GM18505 (cell line): ENCODE measurements around the gene CSPG4.

Experiments
- ATAC-seq: cut with Tn5 transposase; IDR thresholded peaks from one replicate; pipeline ENCODE4 v1.9.1; 2021; ENCODE audit not compliant: unreplicated experiment
- POLR2A ChIP-seq: IDR thresholded peaks from 4 replicates; pipeline ENCODE4 v1.6.1; 2011; ENCODE audit warnings: borderline replicate concordance; ENCODE audit not compliant: insufficient read depth, insufficient read length; ENCODE audit errors: extremely low read depth

The CSPG4 gene

GRCh38 chr15:75656813-75657212, 55.8 kb downstream of the CSPG4 start:
- TF ChIP-seq POLR2A, result no peak
- no peak for ATAC-seq

DNA sequence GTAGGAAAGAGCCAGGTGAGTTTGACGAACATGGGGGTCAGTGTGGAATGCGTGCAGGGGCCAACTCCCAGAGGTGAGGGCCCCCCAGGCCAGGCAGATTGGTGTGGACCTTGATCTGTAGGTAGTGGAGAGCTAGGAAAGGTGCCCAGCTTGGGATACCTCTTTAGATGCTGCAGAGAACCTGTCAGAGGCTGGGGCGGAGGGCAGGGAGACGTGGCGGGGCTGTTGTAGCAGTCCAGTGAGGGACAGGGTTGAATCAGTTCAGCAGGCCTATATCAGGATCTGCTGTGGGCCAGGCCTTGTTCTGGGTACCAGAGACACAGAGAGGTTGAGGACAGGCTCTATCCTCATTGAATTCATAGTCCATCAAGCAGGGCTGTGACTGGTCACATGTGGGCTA, 56.3 kb downstream of the CSPG4 start:
- ATAC-seq, result no peak
- TF ChIP-seq POLR2A, result no peak

DNA sequence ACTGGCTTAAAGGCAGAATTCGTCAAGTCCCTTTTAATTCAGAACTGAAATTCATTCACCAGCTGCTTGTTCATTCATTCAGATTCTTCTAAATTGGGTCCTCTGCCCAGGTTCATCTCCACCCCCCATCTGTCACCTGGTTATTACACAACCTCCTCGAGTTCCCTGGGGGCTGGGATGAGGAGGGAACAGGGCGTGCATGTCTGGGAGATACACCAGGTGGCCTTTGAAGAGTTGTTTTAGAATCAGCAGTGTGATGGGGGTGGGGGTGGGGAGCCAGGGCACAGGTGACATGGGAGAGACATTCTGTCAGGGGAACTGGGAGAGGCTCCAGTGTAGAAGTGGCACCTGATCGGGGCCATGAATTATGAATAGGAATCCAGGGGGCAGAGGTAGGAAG, 56.7 kb downstream of the CSPG4 start:
- ATAC-seq, result no peak
- TF ChIP-seq POLR2A, result no peak

DNA sequence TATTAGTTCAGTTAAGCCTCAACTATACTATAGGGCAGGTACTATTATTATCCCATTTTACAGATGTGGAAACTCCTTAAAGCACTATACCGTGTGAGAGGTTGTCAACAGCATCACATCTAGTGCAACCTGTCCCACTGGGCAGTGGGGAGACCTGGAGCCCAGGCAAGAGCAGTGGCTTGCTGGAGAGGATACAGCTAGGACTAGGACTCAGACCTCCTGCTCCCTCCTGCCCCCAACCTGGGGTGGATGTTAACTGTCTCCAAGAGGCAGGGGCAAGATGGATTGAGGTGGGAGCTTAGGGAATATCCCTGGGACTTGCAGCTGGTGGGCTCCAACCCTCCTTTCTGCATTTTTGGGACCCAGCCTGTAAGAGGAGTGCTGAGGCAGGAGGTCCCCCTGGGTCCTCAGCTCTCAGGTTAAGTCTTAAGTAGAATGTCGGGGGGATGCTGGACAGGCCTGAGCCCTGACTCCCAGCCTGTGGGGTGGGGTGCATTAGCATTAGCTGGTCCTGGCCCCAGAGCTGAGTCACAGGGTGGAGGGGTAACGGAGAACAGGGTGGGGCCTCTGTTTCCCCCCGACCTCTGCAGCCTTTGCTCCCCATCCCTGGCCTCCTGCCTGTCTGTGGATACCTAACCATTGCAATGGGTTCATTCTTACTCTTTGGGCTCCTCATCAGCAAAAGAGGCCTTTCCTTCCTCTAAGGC, 58.3 kb downstream of the CSPG4 start:
- no peak for TF ChIP-seq POLR2A
- no peak for ATAC-seq

DNA sequence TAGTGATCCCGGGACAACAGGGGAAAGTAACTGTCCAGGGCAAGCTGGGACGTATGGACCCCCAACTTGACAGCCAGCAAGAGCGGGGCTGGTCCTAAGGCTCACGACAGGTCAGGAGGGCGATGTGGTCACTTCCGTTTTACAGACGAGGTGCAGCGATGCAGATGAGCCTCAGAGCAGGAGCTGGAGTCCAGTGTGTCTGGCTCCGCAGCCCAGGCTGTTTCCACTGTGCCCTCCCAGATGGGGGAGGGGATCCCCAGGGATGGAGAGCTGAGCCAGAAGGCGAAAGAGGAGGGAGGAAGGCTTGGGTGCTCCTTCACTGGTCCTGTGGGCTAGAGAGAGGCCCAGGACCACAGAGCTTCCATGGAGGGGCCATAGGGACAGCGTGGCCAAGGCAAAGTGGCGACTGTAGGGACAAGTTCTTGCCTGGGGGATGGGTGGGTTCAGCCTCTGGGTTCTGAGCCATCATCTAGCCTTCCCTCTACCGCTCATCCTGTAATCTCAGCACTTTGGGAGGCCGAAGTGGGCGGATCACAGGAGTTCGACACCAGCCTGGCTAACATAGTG, 59.2 kb downstream of the CSPG4 start:
- TF ChIP-seq POLR2A, result no peak
- no peak for ATAC-seq

GRCh38 chr15:75651810-75652543, 60.7 kb downstream of the CSPG4 start:
- ATAC-seq, result no peak
- TF ChIP-seq POLR2A, result no peak

DNA sequence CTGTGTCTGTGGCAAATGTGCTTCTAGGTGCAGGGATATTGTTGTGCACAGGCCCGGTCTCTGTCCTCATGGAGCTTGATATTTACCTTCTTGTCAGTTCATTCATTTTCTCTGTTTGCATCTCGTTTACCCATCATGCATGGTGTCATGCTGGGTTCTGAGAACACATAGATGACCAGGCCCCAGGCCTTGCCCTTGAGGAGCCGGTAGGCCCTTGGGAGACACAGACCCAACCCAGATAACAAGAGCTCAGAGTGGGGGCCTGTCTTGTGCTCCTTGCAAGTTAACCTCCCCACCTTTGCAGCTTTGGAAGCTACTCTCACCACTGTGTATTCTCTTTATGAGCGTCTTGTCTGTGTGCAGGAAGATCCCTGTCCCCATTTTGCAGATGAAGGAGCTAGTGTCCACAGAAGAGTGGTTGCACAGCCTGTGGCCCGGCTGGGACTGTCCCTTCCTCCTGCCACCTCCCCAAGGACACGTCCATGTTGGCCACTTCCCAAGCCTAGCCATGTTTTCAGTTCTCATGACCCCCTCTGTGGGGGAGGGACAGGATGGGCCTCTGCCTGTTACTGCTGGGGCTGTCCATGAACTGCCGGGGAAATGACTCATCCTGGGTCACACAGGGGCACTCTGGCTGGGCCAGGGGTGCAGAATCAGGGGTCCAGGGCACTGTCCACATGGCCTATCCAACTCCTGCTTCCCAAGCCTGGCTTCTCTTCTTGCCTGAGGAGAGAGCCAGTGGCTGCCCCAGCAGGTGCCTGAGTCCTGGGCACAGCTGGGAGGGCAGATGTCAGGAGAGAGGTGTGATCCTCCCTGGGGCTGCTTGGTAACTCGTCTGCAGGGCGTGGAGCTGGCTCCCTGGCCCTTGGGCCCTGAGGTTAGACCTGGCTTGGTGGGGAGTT, 61.5 kb downstream of the CSPG4 start:
- no peak for ATAC-seq
- TF ChIP-seq POLR2A, result no peak

DNA sequence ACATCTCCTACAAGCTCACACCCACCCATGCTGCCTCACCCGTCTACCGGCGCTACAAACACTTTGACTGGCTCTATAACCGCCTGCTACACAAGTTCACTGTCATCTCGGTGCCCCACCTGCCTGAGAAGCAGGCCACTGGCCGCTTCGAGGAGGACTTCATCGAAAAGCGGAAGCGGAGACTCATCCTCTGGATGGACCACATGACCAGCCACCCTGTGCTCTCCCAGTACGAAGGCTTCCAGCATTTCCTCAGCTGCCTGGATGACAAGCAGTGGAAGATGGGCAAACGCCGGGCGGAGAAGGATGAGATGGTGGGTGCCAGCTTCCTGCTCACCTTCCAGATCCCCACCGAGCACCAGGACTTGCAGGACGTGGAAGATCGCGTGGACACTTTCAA, 62.8 kb downstream of the CSPG4 start:
- TF ChIP-seq POLR2A, result no peak
- no peak for ATAC-seq

GRCh38 chr15:75649045-75649761, 63.4 kb downstream of the CSPG4 start:
- no peak for ATAC-seq
- TF ChIP-seq POLR2A, result no peak

- no peak for TF ChIP-seq POLR2A
- no peak for ATAC-seq
Measured at GRCh38 chr15:75648156-75649000, 64.3 kb downstream of the CSPG4 start.

- no peak for TF ChIP-seq POLR2A
- no peak for ATAC-seq
Measured at GRCh38 chr15:75647370-75648155, 65.1 kb downstream of the CSPG4 start, which contains the start of gene SNX33. SNX33 (plus strand) TSS chr15:75647912; CDS start chr15:75649103, 1,191 bp downstream.

GRCh38 chr15:75646944-75647364, 65.7 kb downstream of the CSPG4 start:
- no peak for ATAC-seq
- no peak for TF ChIP-seq POLR2A
